ENCODE results near the gene EPN2. TPM values are rescaled to one million over a fixed set of nuclear protein-coding genes. Genes with fewer than 3 reads are reported as not detected.

The EPN2 gene
- total and polyA plus RNA-seq, 9 donors, result 18.2 to 36.4 (median 26.0) TPM

DNA sequence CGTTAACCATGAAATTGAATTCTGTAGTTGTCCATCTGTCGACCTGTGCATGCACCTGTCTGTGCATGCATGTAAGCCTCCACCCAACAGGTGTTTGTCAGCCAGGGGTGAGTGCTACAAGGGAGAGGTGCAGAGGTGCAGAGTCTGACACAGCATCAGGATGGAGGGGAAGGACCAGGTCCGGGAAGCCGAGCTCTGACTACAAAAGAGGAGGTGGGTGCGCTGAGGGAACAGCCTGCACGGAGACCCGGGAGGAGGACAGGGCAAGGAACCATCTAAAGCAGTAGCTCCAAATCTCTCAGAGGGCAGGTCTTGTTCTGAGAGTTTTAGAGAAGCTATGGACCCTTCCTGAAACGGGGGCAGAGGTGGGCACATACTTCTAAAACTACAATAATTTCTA, 71.2 kb downstream of the EPN2 start:
- H3K4me3 ChIP-seq (ENCODE audit: low read length), result no peak overlapping the region
- no peak for DNase-seq
- no peak overlapping the region for H3K27ac ChIP-seq (ENCODE audit: low read length)
- no peaks in the 10 kb centered on the region for H3K27me3 ChIP-seq (ENCODE audit: control insufficient read depth, insufficient read depth, low read length)
- 86% methylated on average over 6 of the region's 8 CpGs for WGBS (ENCODE audit: insufficient coverage)
- H3K36me3 ChIP-seq (ENCODE audit: control insufficient read depth, insufficient read depth, low read length), result peaks cover 34% of the 10 kb centered on the region
- H3K4me1 ChIP-seq (ENCODE audit: control insufficient read depth, insufficient read depth, low read length), result peaks cover 21% of the 10 kb centered on the region
- no peaks in the 10 kb centered on the region for H3K9me3 ChIP-seq (replicated peaks; ENCODE audit: control insufficient read depth, low read depth, low read length)

DNA sequence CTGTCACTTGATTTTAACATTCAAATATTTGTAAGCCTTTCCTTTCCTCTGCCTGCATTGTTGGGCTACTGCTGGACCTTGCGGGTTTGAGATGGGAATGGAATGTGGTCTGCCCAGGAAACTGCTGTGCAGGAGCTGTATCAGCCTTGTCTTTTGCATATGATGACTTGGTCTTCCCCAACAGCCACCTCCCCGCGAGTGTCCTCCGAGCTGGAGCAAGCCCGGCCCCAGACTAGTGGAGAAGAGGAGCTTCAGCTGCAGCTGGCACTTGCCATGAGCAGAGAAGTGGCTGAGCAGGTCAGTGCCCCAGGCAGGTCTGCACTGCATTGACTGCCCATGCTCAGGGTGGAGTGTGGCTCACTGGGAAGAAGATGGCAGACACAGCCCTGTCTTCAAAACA, 72.5 kb downstream of the EPN2 start:
- Histone ChIP-seq H3K27ac (ENCODE audit: low read length) (no peak overlapping the region), H3K9me3 (replicated peaks; ENCODE audit: control insufficient read depth, low read depth, low read length) (no peaks in the 10 kb centered on the region), H3K36me3 (ENCODE audit: control insufficient read depth, insufficient read depth, low read length) (peaks cover 44% of the 10 kb centered on the region), H3K4me3 (ENCODE audit: low read length) (no peak overlapping the region), H3K27me3 (ENCODE audit: control insufficient read depth, insufficient read depth, low read length) (no peaks in the 10 kb centered on the region), H3K4me1 (ENCODE audit: control insufficient read depth, insufficient read depth, low read length) (peaks cover 22% of the 10 kb centered on the region)
- DNase-seq, result no peak
- 88% methylated on average over 4 of the region's 5 CpGs for WGBS (ENCODE audit: insufficient coverage)

DNA sequence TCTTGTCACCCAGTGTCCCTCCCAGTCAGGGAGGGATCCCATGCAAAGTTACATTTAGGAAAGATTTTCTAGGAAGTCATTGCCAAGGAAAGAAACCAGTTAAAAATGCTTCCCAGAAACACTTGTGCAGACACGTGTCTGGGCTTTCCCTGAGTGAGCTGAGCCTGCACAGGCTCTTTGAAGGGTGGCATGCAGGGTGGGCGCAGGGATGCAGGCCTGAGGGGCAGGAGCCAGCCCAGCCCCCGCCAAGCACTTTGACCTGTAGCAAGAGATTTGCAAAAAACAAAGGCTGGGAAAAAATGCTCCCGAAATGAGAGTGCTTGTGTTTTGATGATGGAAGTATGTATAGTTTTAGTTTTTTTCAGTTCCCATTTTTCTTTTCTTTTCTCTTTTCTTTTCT, 73.0 kb downstream of the EPN2 start:
- WGBS (ENCODE audit: insufficient coverage), result 45% methylated on average over 2 of the region's 4 CpGs
- no peaks in the 10 kb centered on the region for H3K9me3 ChIP-seq (replicated peaks; ENCODE audit: control insufficient read depth, low read depth, low read length)
- no peak overlapping the region for H3K27ac ChIP-seq (ENCODE audit: low read length)
- H3K4me1 ChIP-seq (ENCODE audit: control insufficient read depth, insufficient read depth, low read length), result peaks cover 20% of the 10 kb centered on the region
- H3K27me3 ChIP-seq (ENCODE audit: control insufficient read depth, insufficient read depth, low read length), result no peaks in the 10 kb centered on the region
- DNase-seq, result no peak
- peaks cover 44% of the 10 kb centered on the region for H3K36me3 ChIP-seq (ENCODE audit: control insufficient read depth, insufficient read depth, low read length)
- H3K4me3 ChIP-seq (ENCODE audit: low read length), result no peak overlapping the region

DNA sequence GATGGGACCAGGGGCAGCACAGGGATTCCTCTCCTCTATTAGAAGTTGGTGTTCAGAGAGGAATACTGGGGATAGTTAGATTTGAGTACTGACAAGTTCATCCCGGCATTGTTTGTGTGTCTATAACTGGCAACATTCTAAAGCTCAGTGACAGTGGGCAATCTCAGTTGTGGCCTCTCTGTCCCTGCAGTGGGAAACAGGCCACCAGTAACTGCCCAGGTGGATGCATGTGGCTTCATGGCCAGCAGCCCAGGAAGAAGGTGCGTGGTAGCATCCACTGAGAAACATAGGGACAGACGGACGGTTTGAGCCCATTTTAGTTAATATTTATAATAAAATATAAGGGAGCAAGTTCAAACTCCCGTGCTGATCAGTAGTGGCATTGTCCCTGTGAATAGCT, 73.8 kb downstream of the EPN2 start:
- 75% methylated on average over 1 of the region's 5 CpGs for WGBS (ENCODE audit: insufficient coverage)

DNA sequence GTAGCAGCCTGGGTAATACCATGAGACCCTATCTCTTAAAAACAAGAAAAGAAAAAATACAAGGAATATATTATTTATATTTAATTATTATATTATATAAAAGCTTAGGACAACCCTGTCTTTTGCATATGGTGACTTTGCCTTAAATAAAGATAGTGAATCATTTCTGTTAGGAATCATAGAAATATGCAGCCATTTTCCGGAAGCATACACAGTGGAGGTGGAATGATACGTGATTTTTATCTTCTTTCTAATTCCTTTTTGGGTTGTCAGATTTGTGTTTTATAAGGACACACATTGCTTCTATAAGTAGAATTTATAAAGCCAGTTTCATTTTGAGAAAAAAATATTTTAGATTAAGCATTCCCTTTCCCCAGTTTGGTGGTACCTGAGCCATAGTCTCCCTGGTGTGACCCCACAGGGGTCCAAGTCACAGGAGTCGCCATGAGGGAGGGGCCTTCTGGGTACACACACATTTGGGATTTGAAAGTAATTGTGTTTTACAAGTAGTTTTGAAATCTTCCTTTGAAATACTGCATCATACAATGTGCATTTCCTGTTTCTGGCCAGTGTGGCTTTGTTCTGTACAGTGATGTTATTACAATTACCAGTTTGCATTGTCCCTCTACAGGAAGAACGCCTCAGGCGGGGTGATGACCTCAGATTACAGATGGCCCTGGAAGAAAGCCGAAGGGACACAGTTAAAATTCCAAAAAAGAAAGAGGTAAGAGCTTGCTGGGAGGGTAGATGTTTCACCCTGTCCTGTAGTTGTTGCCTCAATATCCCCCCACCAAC, 74.5 kb downstream of the EPN2 start:
- peaks cover 50% of the 10 kb centered on the region for H3K36me3 ChIP-seq (ENCODE audit: control insufficient read depth, insufficient read depth, low read length)

More for the DNA sequence above, 73.8 kb downstream of the EPN2 start:
- Histone ChIP-seq H3K36me3 (ENCODE audit: control insufficient read depth, insufficient read depth, low read length) (peaks cover 47% of the 10 kb centered on the region), H3K27me3 (ENCODE audit: control insufficient read depth, insufficient read depth, low read length) (no peaks in the 10 kb centered on the region), H3K4me3 (ENCODE audit: low read length) (no peak overlapping the region), H3K27ac (ENCODE audit: low read length) (peak overlapping the region; percentile 59), H3K4me1 (ENCODE audit: control insufficient read depth, insufficient read depth, low read length) (peaks cover 20% of the 10 kb centered on the region), H3K9me3 (replicated peaks; ENCODE audit: control insufficient read depth, low read depth, low read length) (no peaks in the 10 kb centered on the region)
- no peak for DNase-seq

DNA sequence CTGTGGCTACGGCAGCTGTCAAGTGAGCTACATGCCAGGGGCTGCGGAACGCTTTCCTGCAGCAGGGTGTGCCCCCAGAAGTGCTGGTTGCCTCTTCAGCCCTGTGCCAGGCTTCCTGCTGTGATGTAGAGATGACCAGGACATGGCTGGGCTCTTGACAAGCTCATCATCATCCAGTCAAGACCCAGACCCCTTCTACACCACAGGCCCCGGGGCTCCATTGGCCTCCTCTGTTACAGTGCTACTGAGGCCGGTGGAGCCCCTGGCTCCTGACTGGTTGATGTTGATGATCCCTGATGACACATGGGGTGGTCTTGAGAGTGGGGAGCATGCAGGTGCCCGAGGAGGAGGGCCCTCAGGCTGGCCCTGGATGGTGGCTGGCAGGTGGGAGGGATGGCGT, 75.2 kb downstream of the EPN2 start:
- Histone ChIP-seq H3K9me3 (replicated peaks; ENCODE audit: control insufficient read depth, low read depth, low read length) (no peaks in the 10 kb centered on the region), H3K4me1 (ENCODE audit: control insufficient read depth, insufficient read depth, low read length) (peaks cover 28% of the 10 kb centered on the region), H3K4me3 (ENCODE audit: low read length) (no peak overlapping the region), H3K27ac (ENCODE audit: low read length) (peak overlapping the region; percentile 78), H3K36me3 (ENCODE audit: control insufficient read depth, insufficient read depth, low read length) (peaks cover 50% of the 10 kb centered on the region), H3K27me3 (ENCODE audit: control insufficient read depth, insufficient read depth, low read length) (no peaks in the 10 kb centered on the region)
- no peak for DNase-seq
- 98% methylated on average over 5 of the region's 7 CpGs for WGBS (ENCODE audit: insufficient coverage)

More for the DNA sequence above, 74.5 kb downstream of the EPN2 start:
- DNase-seq, result peak; percentile 35
- H3K27me3 ChIP-seq (ENCODE audit: control insufficient read depth, insufficient read depth, low read length), result no peaks in the 10 kb centered on the region
- H3K4me3 ChIP-seq (ENCODE audit: low read length), result no peak overlapping the region
- H3K9me3 ChIP-seq (replicated peaks; ENCODE audit: control insufficient read depth, low read depth, low read length), result no peaks in the 10 kb centered on the region
- peak overlapping the region; percentile 78 for H3K27ac ChIP-seq (ENCODE audit: low read length)
- peaks cover 20% of the 10 kb centered on the region for H3K4me1 ChIP-seq (ENCODE audit: control insufficient read depth, insufficient read depth, low read length)
- no CpG with 5 or more reads among the region's 6 CpGs for WGBS (ENCODE audit: insufficient coverage)

DNA sequence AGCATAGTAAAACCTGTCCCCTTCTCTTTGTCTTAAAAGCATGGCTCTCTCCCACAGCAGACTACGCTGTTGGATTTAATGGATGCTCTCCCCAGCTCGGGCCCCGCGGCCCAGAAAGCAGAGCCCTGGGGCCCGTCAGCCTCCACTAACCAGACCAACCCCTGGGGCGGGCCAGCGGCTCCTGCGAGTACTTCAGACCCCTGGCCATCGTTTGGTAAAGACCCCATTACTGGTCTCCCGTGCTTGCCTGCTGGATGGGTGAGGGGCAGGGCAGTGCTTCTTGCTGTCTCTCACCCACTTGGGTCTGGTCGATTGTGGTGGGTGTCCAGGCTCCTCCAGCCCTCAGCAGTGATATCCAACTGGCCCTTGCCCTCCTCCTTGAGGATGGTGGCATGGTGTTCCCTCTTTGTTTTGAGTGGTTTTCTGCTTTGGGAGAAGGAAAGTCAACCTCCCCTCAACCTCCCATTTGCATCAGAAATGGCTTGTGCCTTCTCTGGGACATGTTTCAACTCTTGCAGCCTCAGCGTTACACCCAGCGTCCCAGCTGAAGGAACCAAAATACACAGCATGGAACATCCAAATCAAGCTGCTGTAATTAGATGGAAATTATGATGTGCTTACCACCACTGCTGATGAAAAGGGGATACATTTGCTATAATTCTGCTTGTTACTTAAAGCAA, 76.0 kb downstream of the EPN2 start:
- Histone ChIP-seq H3K9me3 (replicated peaks; ENCODE audit: control insufficient read depth, low read depth, low read length) (no peaks in the 10 kb centered on the region), H3K4me3 (ENCODE audit: low read length) (no peak overlapping the region), H3K27ac (ENCODE audit: low read length) (no peak overlapping the region), H3K36me3 (ENCODE audit: control insufficient read depth, insufficient read depth, low read length) (peaks cover 50% of the 10 kb centered on the region), H3K4me1 (ENCODE audit: control insufficient read depth, insufficient read depth, low read length) (peaks cover 35% of the 10 kb centered on the region), H3K27me3 (ENCODE audit: control insufficient read depth, insufficient read depth, low read length) (no peaks in the 10 kb centered on the region)
- WGBS (ENCODE audit: insufficient coverage), result 79% methylated on average over 7 of the region's 13 CpGs
- no peak for DNase-seq

DNA sequence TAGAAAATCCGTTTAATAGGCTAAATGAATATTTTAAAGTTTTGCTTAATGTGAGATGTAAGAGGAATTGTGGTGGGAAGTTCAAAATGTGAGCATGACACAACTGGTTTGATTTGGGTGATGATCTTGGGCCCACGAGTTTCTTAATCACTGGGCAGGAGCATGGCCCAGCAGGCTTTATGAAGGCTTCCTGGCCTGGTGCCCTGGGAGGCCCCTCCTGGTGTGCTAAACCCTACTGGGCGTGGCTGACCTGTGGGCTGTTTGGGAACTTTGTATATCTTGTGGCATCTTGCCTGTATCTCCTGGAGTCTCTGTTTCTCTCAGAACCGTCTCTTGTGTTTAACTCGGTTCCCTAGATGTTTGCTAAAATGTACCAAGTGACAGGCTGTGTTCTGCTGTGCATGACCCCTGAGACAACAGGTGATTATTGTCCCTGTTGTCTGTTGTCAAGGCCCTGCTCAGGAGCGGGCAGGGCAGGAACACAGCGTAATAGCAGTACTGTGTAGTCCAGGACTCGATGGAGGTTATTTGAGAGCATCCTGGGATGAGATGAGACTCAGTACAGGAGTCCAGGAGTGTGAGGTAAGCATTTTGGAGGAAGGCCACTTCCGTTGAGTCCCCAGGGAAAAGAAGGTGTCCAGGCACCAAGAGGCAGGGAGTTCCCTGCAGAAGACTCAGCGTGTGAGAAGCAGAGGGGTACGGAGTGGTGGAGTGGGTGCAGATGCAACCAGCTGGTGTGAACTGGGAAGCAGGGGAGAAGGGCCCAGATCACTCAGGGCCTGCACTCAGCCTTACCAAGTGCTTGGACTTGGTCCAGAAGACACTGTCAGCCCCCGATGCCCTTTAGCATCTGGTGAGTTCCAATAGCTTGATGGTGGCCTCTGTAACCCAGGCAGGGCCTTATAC, 76.8 kb downstream of the EPN2 start:
- H3K4me1 ChIP-seq (ENCODE audit: control insufficient read depth, insufficient read depth, low read length), result peaks cover 35% of the 10 kb centered on the region
- no peak for DNase-seq
- 68% methylated on average over 11 of the region's 12 CpGs for WGBS (ENCODE audit: insufficient coverage)
- no peaks in the 10 kb centered on the region for H3K9me3 ChIP-seq (replicated peaks; ENCODE audit: control insufficient read depth, low read depth, low read length)
- H3K36me3 ChIP-seq (ENCODE audit: control insufficient read depth, insufficient read depth, low read length), result peaks cover 50% of the 10 kb centered on the region
- H3K4me3 ChIP-seq (ENCODE audit: low read length), result no peak overlapping the region
- H3K27me3 ChIP-seq (ENCODE audit: control insufficient read depth, insufficient read depth, low read length), result no peaks in the 10 kb centered on the region
- H3K27ac ChIP-seq (ENCODE audit: low read length), result no peak overlapping the region

DNA sequence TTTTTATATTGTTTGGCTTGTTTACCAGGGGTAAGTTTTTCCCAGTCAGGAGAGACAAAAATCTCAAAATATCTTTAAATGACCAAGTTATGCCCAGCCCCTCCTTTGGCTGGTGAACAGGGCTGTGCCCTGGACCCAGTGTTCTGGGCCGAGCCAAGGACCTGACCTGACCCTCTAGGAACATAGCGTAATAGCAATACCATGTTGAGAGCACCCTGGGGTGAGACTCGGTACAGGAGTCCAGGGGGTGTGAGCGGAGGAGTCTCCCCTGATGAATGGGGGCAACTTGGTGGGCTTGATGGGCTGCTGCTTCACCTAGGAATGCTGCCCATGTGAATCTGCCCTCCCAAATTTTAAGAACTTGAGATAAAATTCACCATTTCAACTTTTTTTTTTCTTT, 77.9 kb downstream of the EPN2 start:
- no peaks in the 10 kb centered on the region for H3K9me3 ChIP-seq (replicated peaks; ENCODE audit: control insufficient read depth, low read depth, low read length)
- DNase-seq, result no peak
- H3K27me3 ChIP-seq (ENCODE audit: control insufficient read depth, insufficient read depth, low read length), result no peaks in the 10 kb centered on the region
- peaks cover 44% of the 10 kb centered on the region for H3K36me3 ChIP-seq (ENCODE audit: control insufficient read depth, insufficient read depth, low read length)
- WGBS (ENCODE audit: insufficient coverage), result 94% methylated on average over 4 of the region's 4 CpGs
- H3K4me3 ChIP-seq (ENCODE audit: low read length), result no peak overlapping the region
- no peak overlapping the region for H3K27ac ChIP-seq (ENCODE audit: low read length)
- H3K4me1 ChIP-seq (ENCODE audit: control insufficient read depth, insufficient read depth, low read length), result peaks cover 35% of the 10 kb centered on the region

Measured in muscle of leg (tissue), 11 donors.